Fibroblast of villous mesenchyme (primary cell): Measurements from ENCODE around the gene NAA60. TPM values are rescaled to one million over a fixed set of nuclear protein-coding genes. Genes with fewer than 3 reads are reported as not detected.
"Not testable (repeated sequence)": the region's sequence is repeated elsewhere in the genome, so short reads cannot be mapped to it uniquely, and the experiment has no call there.

Experiments used
- DNase-seq: peaks from one replicate; pipeline ENCODE4 v3.0.0-alpha.2; 2010; ENCODE audit warnings: low read depth
- H3K4me3 ChIP-seq: 2 replicates; pipeline ENCODE4 v1.5.1; 2011; ENCODE audit warnings: low read depth, mild to moderate bottlenecking, low read length
- total RNA-seq: library from RNA; depleted of rRNA; stranded (reverse); fragments of >200 nt; gene quantifications from 2 replicates; pipeline ENCODE4 v1.2.3, GENCODE V29; 2012
- TF ChIP-seq, protein P1 (sequence below): IDR thresholded peaks from 2 replicates; pipeline ENCODE4 v1.5.1; 2012; ENCODE audit warnings: low read depth, mild to moderate bottlenecking, low read length; ENCODE audit not compliant: insufficient read depth

NAA60 gene
- total RNA-seq, 1 donor = 16.8 TPM

DNA sequence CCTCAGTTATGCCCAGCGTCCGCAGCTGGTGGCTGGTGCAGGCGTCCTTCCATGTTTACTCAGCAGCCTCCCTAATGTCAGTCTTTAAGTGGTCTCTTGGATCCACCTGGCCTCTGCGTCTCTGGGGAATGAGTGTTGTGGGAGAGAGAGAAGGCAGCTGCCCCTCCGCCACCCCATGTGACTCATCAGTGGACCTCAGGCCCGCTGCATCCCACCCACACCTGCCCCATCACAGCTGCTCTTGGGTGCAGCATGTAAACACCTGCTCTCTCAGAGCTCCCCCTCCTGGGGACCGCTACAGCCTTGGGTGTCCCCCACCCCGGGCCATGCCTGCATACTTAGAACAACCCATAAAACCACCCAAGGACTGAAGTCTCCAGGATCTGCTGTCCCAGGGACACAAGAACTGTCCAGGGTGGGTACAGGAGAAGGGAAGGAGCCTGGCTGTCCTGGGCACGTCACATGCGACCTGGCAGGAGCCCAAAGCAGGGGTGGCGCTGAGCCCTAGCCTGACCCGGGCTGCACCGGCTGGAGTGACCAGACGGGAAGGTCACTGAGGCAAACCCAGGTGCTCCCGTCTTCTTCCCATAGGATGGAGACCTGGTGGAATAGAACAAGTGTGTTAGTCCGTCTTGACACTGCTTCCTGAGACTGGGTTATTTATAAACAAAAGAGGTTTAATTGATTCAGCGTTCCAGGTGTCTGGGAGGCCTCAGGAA lies 47.6 kb downstream of the NAA60 start:
- DNase-seq = no peak
- no peak overlapping the region for H3K4me3 ChIP-seq
- TF ChIP-seq, protein P1, sequence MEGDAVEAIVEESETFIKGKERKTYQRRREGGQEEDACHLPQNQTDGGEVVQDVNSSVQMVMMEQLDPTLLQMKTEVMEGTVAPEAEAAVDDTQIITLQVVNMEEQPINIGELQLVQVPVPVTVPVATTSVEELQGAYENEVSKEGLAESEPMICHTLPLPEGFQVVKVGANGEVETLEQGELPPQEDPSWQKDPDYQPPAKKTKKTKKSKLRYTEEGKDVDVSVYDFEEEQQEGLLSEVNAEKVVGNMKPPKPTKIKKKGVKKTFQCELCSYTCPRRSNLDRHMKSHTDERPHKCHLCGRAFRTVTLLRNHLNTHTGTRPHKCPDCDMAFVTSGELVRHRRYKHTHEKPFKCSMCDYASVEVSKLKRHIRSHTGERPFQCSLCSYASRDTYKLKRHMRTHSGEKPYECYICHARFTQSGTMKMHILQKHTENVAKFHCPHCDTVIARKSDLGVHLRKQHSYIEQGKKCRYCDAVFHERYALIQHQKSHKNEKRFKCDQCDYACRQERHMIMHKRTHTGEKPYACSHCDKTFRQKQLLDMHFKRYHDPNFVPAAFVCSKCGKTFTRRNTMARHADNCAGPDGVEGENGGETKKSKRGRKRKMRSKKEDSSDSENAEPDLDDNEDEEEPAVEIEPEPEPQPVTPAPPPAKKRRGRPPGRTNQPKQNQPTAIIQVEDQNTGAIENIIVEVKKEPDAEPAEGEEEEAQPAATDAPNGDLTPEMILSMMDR = no peak

- TF ChIP-seq, protein P1 = no peak
- no peak overlapping the region for H3K4me3 ChIP-seq
- DNase-seq = no peak
Observed at GRCh38 chr16:3492356-3492755, 48.9 kb downstream of the NAA60 start.

- no peak overlapping the region for H3K4me3 ChIP-seq
- TF ChIP-seq, protein P1 = no peak
- no peak for DNase-seq
Observed at GRCh38 chr16:3494386-3494973, 51.0 kb downstream of the NAA60 start.

- H3K4me3 ChIP-seq = no peak within 1 kb of the TSS
- no peak for DNase-seq
- TF ChIP-seq, protein P1 = no peak
Observed at GRCh38 chr16:3495176-3495575, 51.7 kb downstream of the NAA60 start, which contains the start of gene C16orf90. C16orf90 (minus strand) TSS chr16:3495489; CDS start chr16:3495421, 68 bp downstream.

GRCh38 chr16:3496386-3496785 lies 52.9 kb downstream of the NAA60 start:
- no peak overlapping the region for H3K4me3 ChIP-seq
- DNase-seq = no peak
- TF ChIP-seq, protein P1 = no peak

GRCh38 chr16:3497771-3498170 lies 54.3 kb downstream of the NAA60 start:
- TF ChIP-seq, protein P1 = no peak
- no peak for DNase-seq
- no peak overlapping the region for H3K4me3 ChIP-seq

- TF ChIP-seq, protein P1 = no peak
- H3K4me3 ChIP-seq = no peak overlapping the region
Observed at GRCh38 chr16:3498988-3499387, 55.5 kb downstream of the NAA60 start.

DNA sequence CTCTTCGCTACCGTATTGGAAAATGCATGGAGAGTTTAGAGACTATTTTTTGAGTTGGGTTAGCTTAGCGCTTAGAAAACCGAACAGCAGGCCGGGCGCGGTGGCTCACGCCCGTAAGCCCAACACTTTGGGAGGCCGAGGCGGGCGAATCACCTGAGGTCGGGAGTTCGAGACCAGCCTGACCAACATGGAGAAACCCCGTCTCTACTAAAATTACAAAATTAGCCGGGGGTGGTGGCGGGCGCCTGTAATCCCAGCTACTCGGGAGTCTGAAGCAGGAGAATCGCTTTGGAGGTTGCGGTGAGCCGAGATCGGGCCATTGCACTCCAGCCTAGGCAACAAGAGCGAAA lies 57.9 kb downstream of the NAA60 start:
- not testable (repeated sequence) for DNase-seq
- peak overlapping the region; percentile 77 for H3K4me3 ChIP-seq

More at GRCh38 chr16:3498988-3499387, 55.5 kb downstream of the NAA60 start:
- no peak for DNase-seq
